Ecto neural progenitor cell (in vitro differentiated cells): ENCODE results near the gene CATSPERD.

ENCODE experiments used
- DNase-seq: peaks from one replicate; pipeline ENCODE4 v3.0.0-alpha.2; 2018; ENCODE audit warnings: low spot score

CATSPERD gene

DNA sequence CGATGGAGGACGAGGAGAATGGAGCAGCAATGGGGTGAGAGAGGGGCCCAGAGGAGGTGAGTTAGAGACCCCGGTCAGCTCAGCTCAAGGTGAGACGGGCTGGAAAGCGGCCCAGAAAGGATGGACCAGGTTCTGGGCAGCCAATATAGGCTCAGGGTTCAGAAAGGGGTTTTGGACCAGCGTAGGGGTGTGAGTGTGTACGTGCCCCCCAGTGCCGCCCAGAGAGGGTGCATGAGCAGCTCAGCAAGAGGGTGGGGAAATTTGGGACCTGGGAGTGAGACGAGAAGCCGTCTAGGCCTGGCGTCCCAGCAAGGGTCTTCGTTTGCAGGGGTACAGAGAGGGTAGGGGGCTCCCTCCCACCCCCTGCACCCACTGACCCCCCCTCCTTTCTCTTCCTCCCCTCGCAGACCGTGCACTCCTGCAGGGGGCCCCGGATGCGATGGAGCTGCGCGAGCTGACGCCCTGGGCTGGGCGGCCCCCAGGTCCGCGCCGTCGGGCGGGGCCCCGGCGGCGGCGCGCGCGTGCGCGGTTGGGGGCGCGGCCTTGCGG is 107.0 kb downstream of the CATSPERD start:
- DNase-seq: no peak

- DNase-seq: peak; percentile 98
These were observed 107.6 kb downstream of the CATSPERD start for GRCh38 chr19:5827891-5828660.
